HUES48 (cell line): ENCODE measurements around the gene PBX4.

Source experiments
- H3K27ac ChIP-seq: one replicate; pipeline ENCODE4 v1.7.0; 2013; ENCODE audit warnings: low read depth, low read length, inconsistent platforms
- H3K27me3 ChIP-seq: 2 replicates; pipeline ENCODE4 v1.6.1; 2013; ENCODE audit warnings: mild to moderate bottlenecking, low read length; ENCODE audit not compliant: control insufficient read depth, insufficient read depth
- H3K36me3 ChIP-seq: 2 replicates; pipeline ENCODE4 v1.6.1; 2013; ENCODE audit warnings: low read length; ENCODE audit not compliant: control insufficient read depth, insufficient read depth
- H3K4me1 ChIP-seq: 2 replicates; pipeline ENCODE4 v1.6.1; 2013; ENCODE audit warnings: mild to moderate bottlenecking, low read length; ENCODE audit not compliant: control insufficient read depth, insufficient read depth
- H3K4me3 ChIP-seq: 2 replicates; pipeline ENCODE4 v1.5.1; 2013; ENCODE audit warnings: mild to moderate bottlenecking, low read depth, low read length
- H3K9ac ChIP-seq: 2 replicates; pipeline ENCODE4 v1.6.1; 2013; ENCODE audit warnings: mild to moderate bottlenecking, low read depth, low read length, moderate library complexity
- H3K9me3 ChIP-seq: 2 replicates; pipeline ENCODE4 v1.6.1; 2013; ENCODE audit warnings: low read length; ENCODE audit not compliant: control insufficient read depth, insufficient read depth

PBX4 gene

DNA sequence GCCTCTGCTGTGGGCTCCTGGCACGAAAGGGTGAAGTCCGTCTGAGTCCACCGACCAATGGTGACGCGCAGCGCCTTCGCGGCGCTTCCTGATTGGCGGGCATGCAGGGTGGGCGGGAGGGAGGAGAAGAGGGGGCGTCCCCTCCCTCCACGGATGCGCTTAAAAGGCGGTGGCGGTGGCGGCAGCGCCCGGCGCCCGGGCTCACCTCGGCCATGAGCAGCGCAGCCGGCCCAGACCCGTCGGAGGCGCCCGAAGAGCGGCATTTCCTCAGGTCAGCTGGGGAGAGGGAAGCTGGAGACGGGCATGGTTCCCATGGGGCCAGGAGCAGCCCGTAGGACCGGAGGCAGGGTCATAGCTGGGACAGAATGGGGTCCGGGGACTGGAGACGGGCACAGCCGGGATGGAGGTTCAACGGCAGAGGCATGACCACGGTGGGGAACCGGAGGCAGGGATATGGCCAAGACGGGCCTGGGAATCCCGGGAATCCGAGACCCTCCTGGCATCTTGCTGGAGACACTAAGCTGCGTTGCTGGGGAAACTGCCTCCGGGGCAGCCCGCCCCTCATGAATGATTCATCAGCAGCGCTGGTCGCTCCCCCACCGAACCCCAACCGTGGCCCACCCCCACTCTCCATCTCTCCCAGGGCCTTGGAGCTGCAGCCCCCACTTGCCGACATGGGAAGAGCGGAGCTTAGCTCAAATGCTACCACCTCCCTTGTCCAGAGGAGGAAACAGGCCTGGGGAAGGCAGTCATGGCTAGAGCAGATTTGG is 89.6 kb downstream of the PBX4 start, which contains the start of gene YJEFN3:
TSS of gene YJEFN3 (plus strand) at position 191 of the 770 bp plus-strand sequence. CDS start at position 213, 22 bp downstream.
- no peak within 1 kb of the TSS for H3K4me3 ChIP-seq
- H3K4me1 ChIP-seq = no peaks in the 10 kb centered on the region
- no peaks in the 10 kb centered on the region for H3K9me3 ChIP-seq
- H3K36me3 ChIP-seq = peaks cover 39% of the 10 kb centered on the region
- no peak within 1 kb of the TSS for H3K27ac ChIP-seq
- H3K27me3 ChIP-seq = peaks cover under 1% of the 10 kb centered on the region; the same call in 1 of the 2 replicates
- no peak within 1 kb of the TSS for H3K9ac ChIP-seq

- no peaks in the 10 kb centered on the region for H3K9me3 ChIP-seq
- H3K36me3 ChIP-seq = peaks cover 46% of the 10 kb centered on the region
- H3K4me1 ChIP-seq = no peaks in the 10 kb centered on the region
- no peak overlapping the region for H3K4me3 ChIP-seq
- H3K27ac ChIP-seq = no peak overlapping the region
- no peaks in the 10 kb centered on the region for H3K27me3 ChIP-seq
- H3K9ac ChIP-seq = no peak overlapping the region
Observed at GRCh38 chr19:19527674-19528625, 90.5 kb downstream of the PBX4 start.

GRCh38 chr19:19527371-19527656 is 91.2 kb downstream of the PBX4 start:
- Histone ChIP-seq H3K27me3 (no peaks in the 10 kb centered on the region), H3K9ac (no peak overlapping the region), H3K9me3 (no peaks in the 10 kb centered on the region), H3K36me3 (peaks cover 46% of the 10 kb centered on the region), H3K27ac (no peak overlapping the region), H3K4me1 (no peaks in the 10 kb centered on the region), H3K4me3 (no peak overlapping the region)

DNA sequence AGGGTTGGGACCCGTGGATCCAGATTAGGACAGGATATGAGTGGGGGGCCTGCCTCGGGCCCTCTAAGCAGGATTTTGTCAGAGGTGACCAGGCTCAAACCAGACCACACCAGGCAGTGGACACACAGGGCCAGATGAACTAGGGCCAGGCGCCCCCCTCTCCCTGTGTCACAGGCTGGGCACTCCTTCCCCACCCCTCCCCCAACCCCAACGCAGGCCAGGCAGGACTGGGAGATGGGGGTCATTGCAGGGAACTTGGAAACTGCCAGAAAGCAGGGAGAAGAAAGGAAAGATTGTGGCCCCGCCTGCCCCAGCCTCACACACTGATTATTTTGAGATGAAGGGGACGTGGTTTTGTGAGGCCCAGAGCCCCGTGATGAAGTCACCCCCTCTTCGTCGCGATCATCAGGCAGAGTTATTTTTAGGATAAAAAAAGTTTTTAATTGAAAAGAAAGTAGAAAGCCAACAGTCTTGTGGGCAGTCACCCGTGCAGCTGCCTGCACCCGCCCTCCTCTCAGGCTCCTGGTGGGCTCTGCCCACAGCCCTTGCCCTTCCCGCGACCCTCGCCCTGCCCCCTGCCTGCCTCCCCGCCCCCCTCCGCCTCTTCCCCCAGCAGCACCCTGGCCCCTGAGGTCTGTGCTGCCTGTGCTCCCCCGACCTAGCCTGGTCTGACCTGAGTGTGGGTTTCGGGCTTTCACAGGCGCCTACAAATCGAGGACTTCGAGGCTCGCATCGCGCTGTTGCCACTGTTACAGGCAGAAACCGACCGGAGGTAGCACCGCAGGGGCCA is 91.7 kb downstream of the PBX4 start:
- Histone ChIP-seq H3K27me3 (no peaks in the 10 kb centered on the region), H3K36me3 (peaks cover 46% of the 10 kb centered on the region), H3K4me1 (no peaks in the 10 kb centered on the region), H3K4me3 (no peak overlapping the region), H3K27ac (no peak overlapping the region), H3K9ac (no peak overlapping the region), H3K9me3 (no peaks in the 10 kb centered on the region)

DNA sequence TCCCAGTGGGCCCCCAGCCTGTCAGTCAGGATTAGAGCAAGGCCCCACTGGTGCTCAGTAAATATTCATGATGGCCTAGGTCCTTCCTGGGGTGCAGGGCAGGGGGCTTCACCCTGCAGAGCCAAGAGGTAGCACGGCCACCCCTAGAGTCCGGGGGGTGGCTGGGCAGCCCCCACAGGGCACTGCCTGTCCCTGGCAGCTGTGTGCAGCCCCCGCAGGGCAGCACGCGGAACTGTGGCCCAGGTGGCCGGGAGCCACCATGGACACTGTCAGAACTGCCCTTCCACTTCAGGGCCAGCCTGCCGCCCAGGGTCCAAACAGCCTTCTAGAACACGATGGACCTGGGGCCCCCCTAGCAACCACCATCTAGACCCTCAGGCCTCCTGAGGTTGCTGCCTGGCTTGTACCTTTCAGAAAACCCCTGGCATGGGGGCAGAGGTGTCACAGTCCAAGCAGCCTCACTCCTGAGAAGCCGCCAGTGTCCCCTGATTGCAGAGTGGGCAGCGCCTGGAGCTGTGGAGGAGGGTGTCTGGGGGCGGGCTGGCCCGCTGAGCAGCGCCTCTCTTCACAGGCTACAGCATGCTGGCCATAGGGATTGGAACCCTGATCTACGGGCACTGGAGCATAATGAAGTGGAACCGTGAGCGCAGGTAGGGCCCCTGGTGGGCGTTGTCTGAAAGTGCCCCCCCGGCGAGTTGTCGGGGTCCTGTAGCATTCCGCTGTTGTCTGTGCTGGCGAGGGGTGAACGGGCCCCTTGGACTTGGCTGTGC is 92.7 kb downstream of the PBX4 start:
- H3K27me3 ChIP-seq = no peaks in the 10 kb centered on the region
- H3K4me1 ChIP-seq = no peaks in the 10 kb centered on the region
- no peak overlapping the region for H3K27ac ChIP-seq
- H3K9ac ChIP-seq = no peak overlapping the region
- H3K36me3 ChIP-seq = peaks cover 45% of the 10 kb centered on the region
- H3K9me3 ChIP-seq = peaks cover 3% of the 10 kb centered on the region; the same call in 1 of the 2 replicates
- no peak overlapping the region for H3K4me3 ChIP-seq

GRCh38 chr19:19524053-19524452 is 94.4 kb downstream of the PBX4 start:
- H3K4me3 ChIP-seq = no peak overlapping the region
- no peaks in the 10 kb centered on the region for H3K4me1 ChIP-seq
- H3K9ac ChIP-seq = no peak overlapping the region
- no peak overlapping the region for H3K27ac ChIP-seq
- H3K9me3 ChIP-seq = peaks cover 3% of the 10 kb centered on the region; the same call in 1 of the 2 replicates
- peaks cover 54% of the 10 kb centered on the region for H3K36me3 ChIP-seq
- no peaks in the 10 kb centered on the region for H3K27me3 ChIP-seq

DNA sequence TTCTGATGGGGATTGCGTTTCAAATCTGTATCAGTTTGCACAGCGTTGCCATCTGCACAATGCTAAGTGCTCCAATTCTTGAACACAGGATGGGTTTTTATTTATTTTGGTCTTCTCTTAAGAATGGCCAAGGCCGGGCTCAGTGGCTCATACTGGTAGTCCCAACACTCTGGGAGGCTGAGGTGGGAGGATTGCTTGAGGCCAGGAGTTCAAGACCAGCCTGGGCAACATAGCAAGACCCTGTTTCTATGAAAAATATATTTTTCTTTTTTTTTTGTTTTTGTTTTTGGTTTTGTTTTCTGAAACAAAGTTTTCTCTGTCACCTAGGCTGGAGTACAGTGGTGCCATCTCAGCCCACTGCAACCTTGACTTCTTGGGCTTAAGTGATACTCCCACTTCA is 95.3 kb downstream of the PBX4 start:
- H3K27ac ChIP-seq = no peak overlapping the region
- H3K9ac ChIP-seq = no peak overlapping the region
- H3K27me3 ChIP-seq = no peaks in the 10 kb centered on the region
- H3K4me3 ChIP-seq = no peak overlapping the region
- H3K9me3 ChIP-seq = peaks cover 3% of the 10 kb centered on the region; the same call in 1 of the 2 replicates
- peaks cover 53% of the 10 kb centered on the region for H3K36me3 ChIP-seq
- H3K4me1 ChIP-seq = no peaks in the 10 kb centered on the region

- Histone ChIP-seq H3K4me3 (no peak overlapping the region), H3K9ac (no peak overlapping the region), H3K27ac (no peak overlapping the region), H3K4me1 (no peaks in the 10 kb centered on the region), H3K9me3 (peaks cover 3% of the 10 kb centered on the region; the same call in 1 of the 2 replicates), H3K27me3 (no peaks in the 10 kb centered on the region), H3K36me3 (peaks cover 33% of the 10 kb centered on the region)
Observed at GRCh38 chr19:19520989-19521388, 97.5 kb downstream of the PBX4 start.

DNA sequence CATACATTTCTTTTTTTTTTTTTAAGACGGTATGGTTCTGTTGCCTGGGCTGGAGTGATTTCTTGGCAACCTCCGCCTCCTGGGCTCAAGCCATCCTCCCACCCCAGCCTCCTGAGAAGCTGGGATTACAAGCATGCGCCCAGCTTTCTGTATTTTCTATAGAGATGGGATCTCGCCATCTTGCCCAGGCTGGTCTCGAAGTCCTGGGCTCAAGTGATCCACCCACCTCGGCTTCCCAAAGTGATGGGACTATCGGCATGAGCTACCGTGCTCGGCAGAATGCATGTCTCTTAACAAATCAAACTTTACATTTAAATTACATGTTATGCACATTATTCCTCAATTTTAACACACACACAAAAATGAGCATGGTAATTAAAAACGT is 101.3 kb downstream of the PBX4 start:
- no peak overlapping the region for H3K9ac ChIP-seq
- no peaks in the 10 kb centered on the region for H3K27me3 ChIP-seq
- peaks cover 19% of the 10 kb centered on the region for H3K36me3 ChIP-seq
- H3K9me3 ChIP-seq = peaks cover 3% of the 10 kb centered on the region; the same call in 1 of the 2 replicates
- H3K4me1 ChIP-seq = no peaks in the 10 kb centered on the region; the same call in 1 of the 2 replicates
- H3K4me3 ChIP-seq = peak overlapping the region; percentile 83
- no peak overlapping the region for H3K27ac ChIP-seq
